ENCODE data around the gene EVC2.

Gene EVC2

DNA sequence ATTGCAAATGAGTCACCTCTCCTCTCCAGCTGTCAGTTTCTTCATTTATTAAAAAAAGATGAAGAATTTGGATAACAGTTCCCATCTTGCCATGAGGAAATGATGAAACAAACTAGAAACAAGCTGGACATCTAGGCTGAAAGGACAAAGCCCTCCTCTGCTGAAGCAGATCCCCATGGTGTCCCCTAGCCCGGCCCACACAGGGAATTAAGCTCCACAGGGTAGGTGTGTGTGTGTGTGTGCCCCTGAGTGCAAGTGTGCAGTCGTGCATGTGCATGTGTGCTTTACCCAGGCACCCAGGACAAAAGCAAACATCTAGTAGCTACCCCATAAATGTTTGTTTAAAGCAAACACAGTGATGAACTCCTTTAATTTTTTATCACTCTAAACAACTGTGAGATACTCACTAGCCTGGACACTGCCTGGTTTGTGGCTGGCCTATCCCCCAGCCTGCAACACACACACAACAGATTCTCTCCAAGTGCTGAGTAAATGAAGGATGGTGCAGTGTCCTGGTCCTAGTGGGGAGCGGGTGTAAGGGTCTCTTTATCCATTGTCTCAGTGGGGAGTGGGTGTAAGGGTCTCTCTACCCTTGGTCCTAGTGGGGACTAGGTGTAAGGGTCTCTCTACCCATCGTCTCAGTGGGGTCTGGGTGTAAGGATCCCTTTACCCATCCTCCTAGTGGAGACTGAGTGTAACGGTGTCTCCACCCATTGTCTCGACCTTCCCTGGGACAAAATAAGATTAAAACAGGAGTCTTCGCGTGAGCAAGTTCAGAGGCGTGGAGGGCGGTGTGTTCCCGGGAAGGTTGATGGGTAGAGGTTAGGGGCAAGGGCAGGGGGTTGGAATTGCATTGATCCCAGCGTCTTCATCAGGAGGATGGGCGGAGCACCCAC, 2.0 kb upstream of the EVC2 start:
- DNase-seq, result no peak

- no peak for DNase-seq
Measured at GRCh38 chr4:5709207-5709575, 832 bp upstream of the EVC2 start.

DNA sequence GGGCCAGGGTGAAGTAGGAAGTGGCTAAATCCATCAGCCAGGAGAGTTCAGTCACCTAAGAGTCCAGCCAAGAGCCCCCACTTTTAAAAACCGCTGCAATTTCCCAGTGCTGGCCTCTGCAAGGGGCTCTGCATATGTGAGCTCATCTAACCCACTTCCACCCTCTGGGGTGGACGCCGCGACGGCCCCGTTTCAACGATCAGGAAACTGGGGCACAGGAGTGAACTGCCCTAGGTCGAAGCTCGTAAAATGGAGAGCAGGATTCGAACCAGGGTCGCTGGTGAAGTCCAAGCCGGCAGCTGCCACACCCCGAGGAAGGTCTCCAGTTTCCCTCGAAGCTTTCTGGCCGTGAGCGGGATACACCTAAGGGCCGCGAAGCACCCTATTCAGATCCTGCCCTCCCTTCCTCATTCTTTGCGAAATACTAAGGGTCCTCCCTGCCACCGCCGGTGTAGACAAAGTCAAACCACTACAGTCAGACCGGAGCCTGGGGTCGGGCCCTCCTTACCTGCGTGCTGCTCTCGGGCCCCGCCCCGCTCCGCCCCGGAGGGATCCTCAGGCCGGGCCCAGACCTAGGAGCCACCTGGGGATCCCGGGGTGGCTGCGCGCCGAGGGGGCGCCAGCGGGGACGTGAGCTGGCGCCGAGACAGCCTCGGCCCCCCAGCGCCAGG, 446 bp downstream of the EVC2 start:
- no peak for DNase-seq

DNA sequence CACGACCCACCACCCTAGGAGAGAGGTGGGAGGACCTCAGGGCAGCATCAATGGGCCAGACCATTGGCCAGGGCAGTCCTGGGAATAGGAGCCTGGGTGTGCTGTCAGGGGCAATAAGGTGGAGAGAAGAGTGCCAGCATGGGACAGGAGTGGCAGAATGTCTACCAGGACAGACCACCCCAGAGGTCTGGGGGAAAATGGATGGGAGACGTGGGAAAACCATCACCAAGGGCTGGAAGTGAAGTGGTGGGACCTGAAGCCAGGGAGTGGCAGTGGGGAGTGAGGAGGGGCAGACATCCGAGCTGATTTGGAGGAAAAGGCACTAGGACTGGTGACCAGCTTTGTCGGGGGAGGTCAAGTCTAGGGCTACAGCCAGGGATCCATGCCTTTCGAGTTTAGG, 993 bp downstream of the EVC2 start:
- no peak for DNase-seq

- no peak for DNase-seq
Measured at GRCh38 chr4:5706486-5707290, 1.7 kb downstream of the EVC2 start.

DNA sequence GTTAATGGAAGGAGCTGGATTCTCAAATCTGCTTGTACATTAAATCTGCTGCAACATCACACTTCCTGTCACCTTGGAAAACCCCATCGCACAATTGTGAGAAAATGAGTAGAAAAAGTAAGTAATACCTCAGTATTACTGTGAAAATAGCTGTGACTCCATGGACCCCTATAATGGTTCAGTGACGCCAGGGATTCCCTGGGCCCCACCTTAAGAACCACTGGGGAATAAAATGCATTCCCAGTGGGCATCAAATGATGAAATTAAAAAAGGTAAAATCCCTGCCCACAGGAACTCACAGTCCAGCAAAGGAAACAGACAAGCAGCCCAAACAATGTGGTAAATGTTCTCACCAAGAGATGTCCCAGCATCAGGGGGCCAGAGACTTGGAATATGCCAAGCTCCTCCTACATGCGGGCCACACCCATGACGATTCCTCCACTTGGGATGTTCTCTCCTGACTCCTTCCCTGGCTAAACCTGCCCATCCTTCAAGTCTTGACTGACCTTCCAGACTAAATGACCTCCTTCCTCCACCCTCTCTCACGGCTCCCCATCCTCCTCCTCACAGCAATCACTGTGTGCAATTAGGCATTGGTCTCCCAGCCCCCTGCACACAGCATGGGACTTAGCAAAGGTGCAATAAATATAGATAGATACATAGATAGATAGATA, 2.6 kb downstream of the EVC2 start:
- DNase-seq, result no peak

DNA sequence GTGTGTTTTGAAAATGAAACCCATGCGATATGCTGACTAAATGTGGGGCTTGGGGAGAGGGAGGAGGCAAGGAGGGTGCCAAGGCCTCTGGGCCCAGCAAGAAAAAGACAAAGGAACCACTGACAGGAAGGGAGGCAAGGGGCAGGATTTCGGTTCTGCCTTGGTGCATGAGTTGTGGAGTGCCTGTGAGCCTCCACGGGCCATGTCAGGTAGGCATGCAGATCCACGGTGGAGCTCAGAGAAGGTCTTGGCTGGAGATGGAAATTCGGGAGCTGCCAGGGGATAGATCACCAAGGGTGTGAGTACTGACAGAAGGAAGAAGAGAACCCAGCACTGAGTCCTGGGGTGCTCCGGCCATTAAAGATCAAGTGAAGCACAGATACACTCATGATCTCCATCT, 4.1 kb downstream of the EVC2 start:
- no peak for DNase-seq

- no peak for DNase-seq
Measured at GRCh38 chr4:5703831-5704230, 4.5 kb downstream of the EVC2 start.

DNA sequence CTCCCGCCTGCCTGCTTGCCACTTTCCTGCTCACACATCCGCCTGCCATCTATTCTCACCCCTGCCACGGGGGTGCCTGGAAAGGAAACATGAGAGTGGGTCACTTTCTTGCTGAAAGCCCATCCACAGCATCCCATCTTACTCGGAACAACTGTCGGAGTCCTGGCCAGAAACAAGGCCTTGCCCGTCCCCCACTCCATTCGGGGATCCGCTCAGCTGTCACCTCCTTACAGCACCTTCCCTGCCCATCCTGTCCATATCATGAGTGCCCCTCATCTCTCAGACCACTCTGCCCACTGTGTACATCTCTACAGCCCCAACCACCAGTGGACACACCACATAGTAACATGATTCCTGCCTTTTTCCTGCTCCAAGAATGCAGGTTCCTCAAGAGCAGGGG, 6.4 kb downstream of the EVC2 start:
- no peak for DNase-seq

- DNase-seq, result no peak
Measured at GRCh38 chr4:5700459-5700858, 7.9 kb downstream of the EVC2 start.

DNA sequence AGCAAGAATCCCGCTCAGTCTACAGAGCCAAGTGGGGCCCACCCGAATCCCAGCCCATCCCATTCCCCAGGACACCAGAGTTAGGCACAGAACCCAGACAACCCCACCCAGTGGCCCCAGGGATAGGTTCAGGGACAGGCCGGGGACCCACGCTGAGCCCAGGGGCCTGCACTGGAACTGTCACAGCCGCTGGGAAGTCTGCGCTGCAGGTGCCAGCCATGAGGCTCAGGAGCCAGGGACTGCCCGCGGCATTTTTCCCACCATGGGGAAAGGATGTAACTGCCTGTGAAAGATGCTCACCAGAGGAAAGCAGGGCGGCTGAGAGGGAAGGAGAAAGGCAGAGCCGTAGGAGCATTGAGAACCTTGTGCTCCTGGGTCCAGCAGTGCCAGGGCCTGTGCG, 12.0 kb downstream of the EVC2 start:
- no peak for DNase-seq

GRCh38 chr4:5693871-5694270, 14.5 kb downstream of the EVC2 start:
- no peak for DNase-seq

- DNase-seq, result no peak
Measured at GRCh38 chr4:5691491-5692132, 16.7 kb downstream of the EVC2 start.

GRCh38 chr4:5689065-5689464, 19.3 kb downstream of the EVC2 start:
- DNase-seq, result no peak

DNA sequence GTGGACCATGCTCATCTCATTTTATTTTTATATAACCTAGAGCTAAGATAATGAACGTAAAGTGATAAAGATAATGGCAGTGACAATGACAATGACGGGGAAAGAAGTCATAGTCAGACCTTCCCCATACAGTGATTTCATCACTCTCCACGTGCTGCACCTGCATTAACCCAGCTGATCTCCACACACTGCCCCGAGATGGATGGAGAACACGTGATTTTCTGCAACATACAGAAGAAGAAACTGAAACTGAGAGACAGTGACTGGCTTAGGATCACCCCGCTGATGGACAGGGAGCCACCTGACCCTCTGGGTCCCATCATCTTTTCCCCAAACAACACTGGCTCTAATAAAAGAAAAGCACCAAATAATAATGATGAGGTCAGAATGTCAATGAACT, 22.0 kb downstream of the EVC2 start:
- no peak for DNase-seq

DNA sequence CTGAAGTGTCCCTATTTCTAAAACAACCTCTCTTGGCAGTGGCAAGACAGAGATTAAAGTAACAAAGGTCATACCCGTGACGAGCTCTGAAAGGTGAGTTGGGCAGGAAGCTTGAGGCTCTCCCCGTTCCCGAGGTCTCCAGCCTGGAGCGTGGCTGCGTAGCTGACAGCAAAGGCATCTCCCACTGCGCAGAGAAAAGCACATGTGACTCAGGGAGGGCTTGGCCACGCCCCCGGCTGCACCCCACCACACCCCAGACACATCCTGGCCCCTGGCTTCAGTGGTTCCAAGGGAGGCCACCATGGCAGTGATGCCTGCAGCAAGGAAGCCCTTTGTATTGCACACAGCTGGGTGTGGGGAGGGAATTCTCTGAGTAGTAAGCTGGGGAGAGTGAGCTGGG, 23.1 kb downstream of the EVC2 start:
- no peak for DNase-seq

GRCh38 chr4:5683566-5683965, 24.8 kb downstream of the EVC2 start:
- no peak for DNase-seq

GRCh38 chr4:5678977-5679376, 29.4 kb downstream of the EVC2 start:
- DNase-seq, result no peak

DNA sequence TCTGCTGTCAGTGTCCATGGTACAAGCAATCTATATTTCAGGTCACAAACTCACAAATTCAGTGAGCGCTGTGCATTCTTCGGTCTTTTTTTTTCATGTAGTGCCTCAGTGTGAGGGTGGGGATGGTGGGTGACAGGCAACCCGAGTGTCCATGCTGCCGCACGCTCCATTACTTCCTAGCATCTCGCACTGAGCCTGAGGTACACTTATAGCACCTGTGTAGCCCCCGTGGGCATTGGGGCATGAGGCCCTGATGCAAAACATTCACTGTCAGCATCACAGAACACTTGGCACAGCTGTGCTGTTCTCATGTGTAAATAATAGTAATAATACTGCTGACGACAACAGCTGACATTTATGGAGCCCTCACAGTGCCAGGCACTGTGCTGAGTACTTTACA, 31.6 kb downstream of the EVC2 start:
- no peak for DNase-seq

DNA sequence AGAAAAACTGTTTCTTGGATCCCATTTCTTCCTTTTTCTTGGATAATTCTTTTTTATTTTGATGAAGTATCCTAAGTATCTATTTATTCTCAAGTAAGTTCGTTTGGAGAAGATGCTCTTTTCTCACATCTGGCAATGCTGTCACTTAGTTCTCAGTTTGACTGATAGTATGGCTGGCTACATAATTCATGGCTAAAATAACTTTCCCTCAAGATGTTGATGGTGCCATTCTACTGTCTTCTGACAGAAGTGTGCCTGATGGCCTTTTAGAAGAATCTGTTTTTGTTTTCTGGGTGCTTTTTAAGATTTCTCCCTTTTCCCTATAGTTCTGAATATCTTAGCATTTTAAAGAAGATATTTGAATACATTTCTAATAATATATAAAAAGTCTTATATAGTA, 41.6 kb downstream of the EVC2 start:
- DNase-seq, result no peak

GRCh38 chr4:5664778-5665177, 43.6 kb downstream of the EVC2 start:
- no peak for DNase-seq

GRCh38 chr4:5662555-5662954, 45.8 kb downstream of the EVC2 start:
- DNase-seq, result no peak

DNA sequence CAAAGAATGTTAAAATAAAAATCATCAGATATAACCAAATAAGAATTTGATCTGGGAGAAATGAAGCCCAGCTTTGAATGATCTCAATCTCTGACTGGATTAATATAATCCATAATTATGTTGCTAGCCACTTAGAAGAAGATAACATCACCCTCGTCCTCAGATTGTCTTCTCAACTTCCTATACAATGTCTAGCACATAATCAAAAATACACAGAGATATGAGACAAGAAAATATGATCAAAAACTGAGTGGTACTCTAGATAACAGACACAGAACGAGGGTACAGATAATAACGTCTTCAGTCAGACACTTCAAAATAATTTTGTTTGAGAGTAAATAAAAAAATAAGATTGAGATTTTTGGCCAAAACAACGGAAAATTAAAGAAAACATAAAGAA, 47.1 kb downstream of the EVC2 start:
- DNase-seq, result no peak
